ENCODE results near the gene SERPINA6.

Gene SERPINA6

GRCh38 chr14:94295360-94296180, 27.6 kb downstream of the SERPINA6 start:
- Histone ChIP-seq H3K27ac (no peak overlapping the region), H3K36me3 (no peaks in the 10 kb centered on the region), H3K9me3 (0 out of 2 replicates have a peak, but pooled peaks cover 5% of the 10 kb centered on the region), H3K27me3 (no peaks in the 10 kb centered on the region), H3K4me3 (no peak overlapping the region), H3K4me2 (no peak overlapping the region), H3K4me1 (no peaks in the 10 kb centered on the region), H4K20me1 (no peaks in the 10 kb centered on the region), H3K9ac (no peak overlapping the region)
- TF ChIP-seq Cebpa-rat (IDR thresholded peaks at IDR 0.05), result no peak

- H3K9ac ChIP-seq, result no peak overlapping the region
- H3K27ac ChIP-seq, result no peak overlapping the region
- no peak overlapping the region for H3K4me2 ChIP-seq
- H3K36me3 ChIP-seq, result no peaks in the 10 kb centered on the region
- no peaks in the 10 kb centered on the region for H4K20me1 ChIP-seq
- no peak for TF ChIP-seq Cebpa-rat (IDR thresholded peaks at IDR 0.05)
- H3K27me3 ChIP-seq, result no peaks in the 10 kb centered on the region
- no peaks in the 10 kb centered on the region for H3K9me3 ChIP-seq
- no peaks in the 10 kb centered on the region for H3K4me1 ChIP-seq
- H3K4me3 ChIP-seq, result no peak overlapping the region
Observed at GRCh38 chr14:94293578-94293924, 29.6 kb downstream of the SERPINA6 start.

GRCh38 chr14:94292872-94293577, 30.1 kb downstream of the SERPINA6 start, which contains the start of gene SERPINA10:
Gene SERPINA10 (minus strand): TSS chr14:94293268. CDS start chr14:94290593, 2,675 bp downstream.
- no peak within 1 kb of the TSS for H3K9ac ChIP-seq

GRCh38 chr14:94292526-94292871, 30.6 kb downstream of the SERPINA6 start:
- no peak for TF ChIP-seq Cebpa-rat (IDR thresholded peaks at IDR 0.05)
- no peak overlapping the region for H3K4me2 ChIP-seq
- no peak overlapping the region for H3K9ac ChIP-seq
- H3K4me1 ChIP-seq, result no peaks in the 10 kb centered on the region
- no peak overlapping the region for H3K27ac ChIP-seq
- no peaks in the 10 kb centered on the region for H3K36me3 ChIP-seq
- no peaks in the 10 kb centered on the region for H3K9me3 ChIP-seq
- H3K4me3 ChIP-seq, result no peak overlapping the region
- H3K27me3 ChIP-seq, result no peaks in the 10 kb centered on the region
- H4K20me1 ChIP-seq, result no peaks in the 10 kb centered on the region

More at GRCh38 chr14:94292872-94293577, 30.1 kb downstream of the SERPINA6 start, which contains the start of gene SERPINA10:
- Histone ChIP-seq H3K4me1 (no peaks in the 10 kb centered on the region), H3K4me3 (no peak within 1 kb of the TSS), H3K27me3 (no peaks in the 10 kb centered on the region), H4K20me1 (no peaks in the 10 kb centered on the region), H3K36me3 (no peaks in the 10 kb centered on the region), H3K4me2 (no peak within 1 kb of the TSS), H3K9me3 (no peaks in the 10 kb centered on the region), H3K27ac (no peak within 1 kb of the TSS)
- TF ChIP-seq Cebpa-rat (IDR thresholded peaks at IDR 0.05), result no peak

- H3K4me2 ChIP-seq, result no peak overlapping the region
- H3K4me3 ChIP-seq, result no peak overlapping the region
- H3K9ac ChIP-seq, result no peak overlapping the region
- H3K27ac ChIP-seq, result no peak overlapping the region
- H4K20me1 ChIP-seq, result no peaks in the 10 kb centered on the region
- no peaks in the 10 kb centered on the region for H3K4me1 ChIP-seq
- no peaks in the 10 kb centered on the region for H3K9me3 ChIP-seq
- no peaks in the 10 kb centered on the region for H3K27me3 ChIP-seq
- no peak for TF ChIP-seq Cebpa-rat (IDR thresholded peaks at IDR 0.05)
- H3K36me3 ChIP-seq, result no peaks in the 10 kb centered on the region
Observed at GRCh38 chr14:94291906-94292525, 31.1 kb downstream of the SERPINA6 start.

- no peak overlapping the region for H3K27ac ChIP-seq
- H3K4me1 ChIP-seq, result no peaks in the 10 kb centered on the region
- H3K4me2 ChIP-seq, result no peak overlapping the region
- H3K9me3 ChIP-seq, result no peaks in the 10 kb centered on the region
- no peaks in the 10 kb centered on the region for H3K36me3 ChIP-seq
- no peaks in the 10 kb centered on the region for H3K27me3 ChIP-seq
- no peak overlapping the region for H3K4me3 ChIP-seq
- no peaks in the 10 kb centered on the region for H4K20me1 ChIP-seq
- TF ChIP-seq Cebpa-rat (IDR thresholded peaks at IDR 0.05), result no peak
- no peak overlapping the region for H3K9ac ChIP-seq
Observed at GRCh38 chr14:94291159-94291905, 31.8 kb downstream of the SERPINA6 start.

GRCh38 chr14:94290197-94290596, 32.9 kb downstream of the SERPINA6 start:
- no peak overlapping the region for H3K4me2 ChIP-seq
- TF ChIP-seq Cebpa-rat (IDR thresholded peaks at IDR 0.05), result no peak
- H3K9ac ChIP-seq, result no peak overlapping the region

GRCh38 chr14:94288610-94289465, 34.3 kb downstream of the SERPINA6 start:
- Histone ChIP-seq H4K20me1 (no peaks in the 10 kb centered on the region), H3K27me3 (no peaks in the 10 kb centered on the region), H3K9me3 (no peaks in the 10 kb centered on the region), H3K36me3 (no peaks in the 10 kb centered on the region), H3K4me2 (no peak overlapping the region), H3K27ac (no peak overlapping the region), H3K4me3 (no peak overlapping the region), H3K9ac (no peak overlapping the region), H3K4me1 (no peaks in the 10 kb centered on the region)
- TF ChIP-seq Cebpa-rat (IDR thresholded peaks at IDR 0.05), result no peak

More at GRCh38 chr14:94290197-94290596, 32.9 kb downstream of the SERPINA6 start:
- no peaks in the 10 kb centered on the region for H3K9me3 ChIP-seq
- H3K27ac ChIP-seq, result no peak overlapping the region
- H3K4me3 ChIP-seq, result no peak overlapping the region
- no peaks in the 10 kb centered on the region for H3K27me3 ChIP-seq
- H4K20me1 ChIP-seq, result no peaks in the 10 kb centered on the region
- H3K36me3 ChIP-seq, result no peaks in the 10 kb centered on the region
- H3K4me1 ChIP-seq, result no peaks in the 10 kb centered on the region

- H3K4me1 ChIP-seq, result no peaks in the 10 kb centered on the region
- no peaks in the 10 kb centered on the region for H4K20me1 ChIP-seq
- TF ChIP-seq Cebpa-rat (IDR thresholded peaks at IDR 0.05), result no peak
- no peaks in the 10 kb centered on the region for H3K36me3 ChIP-seq
- no peak overlapping the region for H3K27ac ChIP-seq
- no peak overlapping the region for H3K4me2 ChIP-seq
- no peak overlapping the region for H3K4me3 ChIP-seq
- no peaks in the 10 kb centered on the region for H3K9me3 ChIP-seq
- no peaks in the 10 kb centered on the region for H3K27me3 ChIP-seq
- H3K9ac ChIP-seq, result no peak overlapping the region
Observed at GRCh38 chr14:94285158-94285557, 38.0 kb downstream of the SERPINA6 start.
